ENCODE measurements around the gene KCNG4. TPM values are rescaled to one million over a fixed set of nuclear protein-coding genes. Genes with fewer than 3 reads are reported as not detected.
"Not testable (repeated sequence)": the region's sequence is repeated elsewhere in the genome, so short reads cannot be mapped to it uniquely, and the experiment has no call there.

The KCNG4 gene
- total RNA-seq, 1 donor from 2014 or later, result 0.17 TPM

DNA sequence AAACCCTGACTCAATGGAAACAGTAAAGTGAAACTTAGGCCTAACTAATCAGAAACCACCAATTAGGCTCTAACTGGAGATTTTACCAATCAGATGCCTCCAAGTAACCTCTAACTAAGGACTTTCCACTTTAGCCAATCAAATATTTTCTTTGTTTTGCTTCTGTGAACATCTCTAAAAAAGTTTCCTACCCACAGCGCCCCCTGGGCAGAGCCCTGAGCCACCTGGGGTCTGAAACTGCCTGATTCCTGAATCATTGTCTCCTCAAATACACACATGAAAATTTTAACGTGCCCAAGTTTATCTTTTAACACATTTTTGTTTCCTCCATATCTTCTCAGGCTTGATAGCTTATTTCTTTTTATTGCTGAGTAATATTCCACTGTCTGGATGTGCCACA is 29.8 kb downstream of the KCNG4 start:
- Mint-ChIP-seq H3K36me3 (no peaks in the 10 kb centered on the region), H3K4me3 (no peak overlapping the region), H3K27me3 (peaks cover 3% of the 10 kb centered on the region), H3K27ac (no peak overlapping the region), H3K4me1 (ENCODE audit: unreplicated experiment) (peaks cover 12% of the 10 kb centered on the region), H3K9me3 (no peaks in the 10 kb centered on the region)
- TF ChIP-seq, protein P1, sequence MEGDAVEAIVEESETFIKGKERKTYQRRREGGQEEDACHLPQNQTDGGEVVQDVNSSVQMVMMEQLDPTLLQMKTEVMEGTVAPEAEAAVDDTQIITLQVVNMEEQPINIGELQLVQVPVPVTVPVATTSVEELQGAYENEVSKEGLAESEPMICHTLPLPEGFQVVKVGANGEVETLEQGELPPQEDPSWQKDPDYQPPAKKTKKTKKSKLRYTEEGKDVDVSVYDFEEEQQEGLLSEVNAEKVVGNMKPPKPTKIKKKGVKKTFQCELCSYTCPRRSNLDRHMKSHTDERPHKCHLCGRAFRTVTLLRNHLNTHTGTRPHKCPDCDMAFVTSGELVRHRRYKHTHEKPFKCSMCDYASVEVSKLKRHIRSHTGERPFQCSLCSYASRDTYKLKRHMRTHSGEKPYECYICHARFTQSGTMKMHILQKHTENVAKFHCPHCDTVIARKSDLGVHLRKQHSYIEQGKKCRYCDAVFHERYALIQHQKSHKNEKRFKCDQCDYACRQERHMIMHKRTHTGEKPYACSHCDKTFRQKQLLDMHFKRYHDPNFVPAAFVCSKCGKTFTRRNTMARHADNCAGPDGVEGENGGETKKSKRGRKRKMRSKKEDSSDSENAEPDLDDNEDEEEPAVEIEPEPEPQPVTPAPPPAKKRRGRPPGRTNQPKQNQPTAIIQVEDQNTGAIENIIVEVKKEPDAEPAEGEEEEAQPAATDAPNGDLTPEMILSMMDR (conservative IDR thresholded peaks at IDR 0.05), result no peak
- DNase-seq (ENCODE audit: extremely low spot score, unreplicated experiment), result no peak

GRCh38 chr16:84207879-84208278 is 31.9 kb downstream of the KCNG4 start:
- H3K4me3 Mint-ChIP-seq, result no peak overlapping the region
- H3K4me1 Mint-ChIP-seq (ENCODE audit: unreplicated experiment), result peaks cover 12% of the 10 kb centered on the region
- H3K9me3 Mint-ChIP-seq, result no peaks in the 10 kb centered on the region
- TF ChIP-seq, protein P1 (conservative IDR thresholded peaks at IDR 0.05), result no peak
- H3K36me3 Mint-ChIP-seq, result no peaks in the 10 kb centered on the region
- no peak for DNase-seq (ENCODE audit: extremely low spot score, unreplicated experiment)
- peaks cover 3% of the 10 kb centered on the region for H3K27me3 Mint-ChIP-seq
- H3K27ac Mint-ChIP-seq, result no peak overlapping the region

DNA sequence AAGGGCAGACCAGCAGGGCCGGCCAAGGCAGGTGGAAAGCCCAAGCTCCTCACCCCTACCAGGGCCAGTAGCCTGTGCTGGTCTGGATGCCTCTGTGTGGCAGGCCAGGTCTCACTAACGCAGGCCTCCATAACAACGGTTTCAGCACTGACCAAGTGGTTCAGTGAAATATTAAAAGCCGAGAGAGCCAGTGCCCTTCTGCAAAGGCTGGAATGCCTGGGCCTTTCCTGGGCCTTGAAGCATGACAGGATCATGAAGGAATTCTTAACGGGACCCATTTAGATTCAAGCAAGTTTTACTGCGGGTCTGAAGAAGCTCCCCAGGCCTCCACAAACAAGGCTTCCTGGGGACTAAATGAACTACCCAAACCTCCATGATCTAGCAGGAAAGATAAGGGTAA is 32.6 kb downstream of the KCNG4 start:
- no peak overlapping the region for H3K4me3 Mint-ChIP-seq

DNA sequence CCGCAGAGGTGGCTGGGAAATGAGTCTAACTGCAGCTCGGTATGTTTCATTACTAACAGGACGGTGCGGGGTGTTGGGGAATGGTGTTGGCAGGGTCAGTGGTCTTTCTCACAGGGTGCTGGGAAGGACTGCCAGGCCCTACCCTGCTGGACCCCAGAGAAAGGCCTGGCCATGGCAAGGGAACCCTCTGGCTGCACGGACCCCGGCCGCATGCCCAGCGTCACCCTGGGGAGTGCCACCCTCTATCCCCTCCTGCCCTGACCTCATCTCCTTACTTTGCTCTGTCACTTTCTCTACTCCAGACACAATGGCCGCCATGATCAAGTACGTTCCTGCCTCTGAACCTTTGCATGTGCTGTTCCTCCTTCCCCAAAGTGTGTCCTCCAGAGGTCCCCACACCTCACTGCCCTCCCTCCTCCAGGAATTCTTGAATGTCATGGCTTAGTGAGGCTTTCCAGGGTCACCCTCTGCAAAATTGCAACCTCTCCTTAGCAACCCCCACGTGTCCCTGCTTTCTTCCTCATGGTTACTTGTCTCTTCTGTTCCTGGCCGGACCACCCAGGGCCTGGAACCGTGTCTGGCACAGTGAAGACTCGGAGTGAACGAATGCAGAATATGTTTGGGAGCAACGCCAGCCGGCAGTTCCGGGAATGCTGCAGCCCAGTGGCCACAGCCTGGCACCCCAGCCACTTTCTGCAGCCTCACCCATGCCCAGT is 33.7 kb downstream of the KCNG4 start:
- Mint-ChIP-seq H3K4me1 (ENCODE audit: unreplicated experiment) (peaks cover 12% of the 10 kb centered on the region), H3K4me3 (no peak overlapping the region), H3K9me3 (no peaks in the 10 kb centered on the region), H3K27ac (no peak overlapping the region), H3K36me3 (no peaks in the 10 kb centered on the region), H3K27me3 (no peaks in the 10 kb centered on the region)
- TF ChIP-seq, protein P1 (conservative IDR thresholded peaks at IDR 0.05), result no peak
- DNase-seq (ENCODE audit: extremely low spot score, unreplicated experiment), result no peak

More for the DNA sequence above, 32.6 kb downstream of the KCNG4 start:
- TF ChIP-seq, protein P1 (conservative IDR thresholded peaks at IDR 0.05), result no peak
- DNase-seq (ENCODE audit: extremely low spot score, unreplicated experiment), result no peak
- peaks cover 12% of the 10 kb centered on the region for H3K4me1 Mint-ChIP-seq (ENCODE audit: unreplicated experiment)
- H3K27me3 Mint-ChIP-seq, result peaks cover under 1% of the 10 kb centered on the region
- H3K36me3 Mint-ChIP-seq, result no peaks in the 10 kb centered on the region
- H3K27ac Mint-ChIP-seq, result no peak overlapping the region
- H3K9me3 Mint-ChIP-seq, result no peaks in the 10 kb centered on the region

GRCh38 chr16:84205123-84205522 is 34.7 kb downstream of the KCNG4 start:
- not testable (repeated sequence) for H3K27me3 Mint-ChIP-seq; H3K27ac Mint-ChIP-seq; H3K9me3 Mint-ChIP-seq; DNase-seq (ENCODE audit: extremely low spot score, unreplicated experiment); H3K4me3 Mint-ChIP-seq; H3K36me3 Mint-ChIP-seq
- peaks cover 12% of the 10 kb centered on the region for H3K4me1 Mint-ChIP-seq (ENCODE audit: unreplicated experiment)

GRCh38 chr16:84204551-84204950 is 35.3 kb downstream of the KCNG4 start:
- H3K4me3 Mint-ChIP-seq; H3K27ac Mint-ChIP-seq; H3K9me3 Mint-ChIP-seq; H3K36me3 Mint-ChIP-seq; DNase-seq (ENCODE audit: extremely low spot score, unreplicated experiment); H3K27me3 Mint-ChIP-seq: not testable (repeated sequence)
- H3K4me1 Mint-ChIP-seq (ENCODE audit: unreplicated experiment), result peaks cover 12% of the 10 kb centered on the region

Measured in type B pancreatic cell (in vitro differentiated cells).